HepG2 (cell line): Measurements from ENCODE around the gene IRS1. TPM values are rescaled to one million over a fixed set of nuclear protein-coding genes. Genes with fewer than 3 reads are reported as not detected.

Experiments
- AGO1 ChIP-seq: fragments of 200-400 bp; formaldehyde crosslinking; IDR thresholded peaks from 2 replicates; pipeline ENCODE4 v1.6.1; 2017; ENCODE audit warnings: mild to moderate bottlenecking, low read depth, low read length, moderate library complexity; ENCODE audit not compliant: poor library complexity, severe bottlenecking
- FOXK2 ChIP-seq: fragments of 450-650 bp; IDR thresholded peaks from 2 replicates; pipeline ENCODE4 v1.6.1; 2016
- HOMEZ ChIP-seq: IDR thresholded peaks from 2 replicates; pipeline ENCODE4 v1.6.1; 2016; ENCODE audit warnings: low read depth
- PCBP1 ChIP-seq: fragments of 200-400 bp; formaldehyde crosslinking; IDR thresholded peaks from 2 replicates; pipeline ENCODE4 v1.6.1; 2017; ENCODE audit warnings: mild to moderate bottlenecking, low read depth, low read length, borderline replicate concordance
- PRDM10 ChIP-seq: sonication (generic); formaldehyde crosslinking; IDR thresholded peaks from 2 replicates; pipeline ENCODE4 v1.4.0; 2020; ENCODE audit warnings: low read depth, missing genetic modification reagents
- RFX1 ChIP-seq: fragments of 450-650 bp; IDR thresholded peaks from 2 replicates; pipeline ENCODE4 v1.6.1; 2017
- SALL2 ChIP-seq: sonication (generic); formaldehyde crosslinking; IDR thresholded peaks from 2 replicates; pipeline ENCODE4 v1.8.1; 2023; ENCODE audit warnings: mild to moderate bottlenecking, missing genetic modification reagents, inconsistent platforms
- SOX13 ChIP-seq, 3 experiments: fragments of 450-650 bp in 1 of 3; sonication (generic) in 1 of 3; formaldehyde crosslinking in 1 of 3; IDR thresholded peaks in 2 of 3; conservative IDR thresholded peaks in 1 of 3; 2 replicates each; pipeline versions ENCODE4 v1.5.0 to v1.6.1; 2016 to 2020; ENCODE audit warnings: antibody characterized with exemption in 1 of 3, mild to moderate bottlenecking in 1 of 3, missing compliant biosample characterization in 1 of 3, missing genetic modification reagents in 1 of 3, moderate library complexity in 1 of 3
- THRA ChIP-seq: sonication (generic); formaldehyde crosslinking; IDR thresholded peaks from 2 replicates; pipeline ENCODE4 v1.4.0; 2020; ENCODE audit warnings: missing genetic modification reagents, borderline replicate concordance
- ZNF235 ChIP-seq: sonication (generic); formaldehyde crosslinking; IDR thresholded peaks from 2 replicates; pipeline ENCODE4 v1.8.1; 2023; ENCODE audit warnings: mild to moderate bottlenecking, missing genetic modification reagents, borderline replicate concordance
- ZNF512B ChIP-seq: sonication (generic); formaldehyde crosslinking; IDR thresholded peaks from 2 replicates; pipeline ENCODE4 v1.5.1; 2020; ENCODE audit warnings: missing genetic modification reagents, mild to moderate bottlenecking, borderline replicate concordance
- ZNF724P ChIP-seq: sonication (generic); formaldehyde crosslinking; IDR thresholded peaks from 2 replicates; pipeline ENCODE4 v1.8.0; 2022; ENCODE audit warnings: missing genetic modification reagents, borderline replicate concordance
- ZNF747 ChIP-seq: sonication (generic); formaldehyde crosslinking; IDR thresholded peaks from 2 replicates; pipeline ENCODE4 v1.8.1; 2023; ENCODE audit warnings: missing genetic modification reagents, mild to moderate bottlenecking, borderline replicate concordance
- ZNF883 ChIP-seq: sonication (generic); formaldehyde crosslinking; IDR thresholded peaks from 2 replicates; pipeline ENCODE4 v1.5.1; 2020; ENCODE audit warnings: mild to moderate bottlenecking, missing genetic modification reagents; ENCODE audit errors: not compliant biosample characterization
- polyA plus RNA-seq, 8 experiments: library from polyadenylated mRNA; depleted of rRNA in 3 of 8; stranded (reverse) in 7 of 8; unstranded in 1 of 8; fragments of >200 nt; fragmentation: Illumina TruSeq in 4 of 8; extraction: Trizol in 4 of 8; gene quantifications; 2 replicates each; pipeline versions ENCODE4 v1.2.1 to v1.2.3, GENCODE V29; 2011 to 2016; ENCODE audit warnings: low read depth in 4 of 8, missing spikeins in 1 of 8, mixed read lengths in 1 of 8; ENCODE audit not compliant: insufficient read depth in 1 of 8
- total RNA-seq, 5 experiments: library from RNA; depleted of rRNA; stranded (reverse); fragments of >200 nt; fragmentation: Illumina TruSeq; extraction: Trizol; gene quantifications; 2 replicates each; pipeline ENCODE4 v1.2.3, GENCODE V29; 2016; ENCODE audit warnings: low read depth in 1 of 5
- TF ChIP-seq, protein P1 (sequence below): sonication (generic); formaldehyde crosslinking; IDR thresholded peaks from 2 replicates; pipeline ENCODE4 v1.5.0; 2020; ENCODE audit warnings: mild to moderate bottlenecking, missing genetic modification reagents

Gene IRS1
- total and polyA plus RNA-seq, 2 of the 13 experiments (the other 11 are each of a cell fraction or from before 2014, with no cell fraction given) = 8.7 to 9.0 TPM

DNA sequence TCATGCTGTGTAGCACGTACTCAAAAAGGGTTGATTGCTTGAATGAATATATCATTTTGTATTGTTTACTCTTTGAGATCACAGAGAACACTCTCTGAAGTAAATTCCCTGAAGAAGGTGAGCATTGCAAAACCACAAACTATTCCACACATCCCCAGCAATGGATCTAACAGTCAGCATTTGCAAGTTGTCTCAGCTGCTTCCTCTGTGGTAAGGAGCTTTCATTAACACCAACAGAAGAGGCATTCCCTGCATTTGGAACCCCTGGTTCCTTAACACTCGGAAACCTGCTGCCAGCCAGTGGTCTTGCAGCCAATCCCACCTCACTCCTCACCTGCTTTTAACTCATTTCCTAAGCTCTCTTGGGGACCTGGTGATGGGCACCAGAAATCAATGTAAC lies 108.4 kb downstream of the IRS1 start (continued):
- TF ChIP-seq HOMEZ (CRISPR knock-in tag) (0 out of 2 replicates have a peak, but pooled peaks have one; percentile 7), ZNF512B (CRISPR knock-in tag) (no peak), ZNF747 (CRISPR knock-in tag) (no peak), RFX1 (no peak), SALL2 (no peak), ZNF883 (CRISPR knock-in tag) (no peak), THRA (no peak), ZNF235 (CRISPR knock-in tag) (no peak), PCBP1 (no peak), SOX13 (IDR thresholded peaks at IDR 0.05) (no peak), SOX13 (CRISPR knock-in tag; conservative IDR thresholded peaks at IDR 0.05 in 1 of 2, IDR thresholded peaks at IDR 0.05 in 1 of 2) (peak in 1 of 2 experiments; percentile 38; a peak in 1 of 4 replicates), FOXK2 (no peak), AGO1 (no peak), PRDM10 (CRISPR knock-in tag) (no peak), ZNF724P (CRISPR knock-in tag) (no peak)
- TF ChIP-seq, protein P1, sequence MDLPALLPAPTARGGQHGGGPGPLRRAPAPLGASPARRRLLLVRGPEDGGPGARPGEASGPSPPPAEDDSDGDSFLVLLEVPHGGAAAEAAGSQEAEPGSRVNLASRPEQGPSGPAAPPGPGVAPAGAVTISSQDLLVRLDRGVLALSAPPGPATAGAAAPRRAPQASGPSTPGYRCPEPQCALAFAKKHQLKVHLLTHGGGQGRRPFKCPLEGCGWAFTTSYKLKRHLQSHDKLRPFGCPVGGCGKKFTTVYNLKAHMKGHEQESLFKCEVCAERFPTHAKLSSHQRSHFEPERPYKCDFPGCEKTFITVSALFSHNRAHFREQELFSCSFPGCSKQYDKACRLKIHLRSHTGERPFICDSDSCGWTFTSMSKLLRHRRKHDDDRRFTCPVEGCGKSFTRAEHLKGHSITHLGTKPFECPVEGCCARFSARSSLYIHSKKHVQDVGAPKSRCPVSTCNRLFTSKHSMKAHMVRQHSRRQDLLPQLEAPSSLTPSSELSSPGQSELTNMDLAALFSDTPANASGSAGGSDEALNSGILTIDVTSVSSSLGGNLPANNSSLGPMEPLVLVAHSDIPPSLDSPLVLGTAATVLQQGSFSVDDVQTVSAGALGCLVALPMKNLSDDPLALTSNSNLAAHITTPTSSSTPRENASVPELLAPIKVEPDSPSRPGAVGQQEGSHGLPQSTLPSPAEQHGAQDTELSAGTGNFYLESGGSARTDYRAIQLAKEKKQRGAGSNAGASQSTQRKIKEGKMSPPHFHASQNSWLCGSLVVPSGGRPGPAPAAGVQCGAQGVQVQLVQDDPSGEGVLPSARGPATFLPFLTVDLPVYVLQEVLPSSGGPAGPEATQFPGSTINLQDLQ = no peak
